Measurements from ENCODE around the gene UNC13D.

UNC13D gene

DNA sequence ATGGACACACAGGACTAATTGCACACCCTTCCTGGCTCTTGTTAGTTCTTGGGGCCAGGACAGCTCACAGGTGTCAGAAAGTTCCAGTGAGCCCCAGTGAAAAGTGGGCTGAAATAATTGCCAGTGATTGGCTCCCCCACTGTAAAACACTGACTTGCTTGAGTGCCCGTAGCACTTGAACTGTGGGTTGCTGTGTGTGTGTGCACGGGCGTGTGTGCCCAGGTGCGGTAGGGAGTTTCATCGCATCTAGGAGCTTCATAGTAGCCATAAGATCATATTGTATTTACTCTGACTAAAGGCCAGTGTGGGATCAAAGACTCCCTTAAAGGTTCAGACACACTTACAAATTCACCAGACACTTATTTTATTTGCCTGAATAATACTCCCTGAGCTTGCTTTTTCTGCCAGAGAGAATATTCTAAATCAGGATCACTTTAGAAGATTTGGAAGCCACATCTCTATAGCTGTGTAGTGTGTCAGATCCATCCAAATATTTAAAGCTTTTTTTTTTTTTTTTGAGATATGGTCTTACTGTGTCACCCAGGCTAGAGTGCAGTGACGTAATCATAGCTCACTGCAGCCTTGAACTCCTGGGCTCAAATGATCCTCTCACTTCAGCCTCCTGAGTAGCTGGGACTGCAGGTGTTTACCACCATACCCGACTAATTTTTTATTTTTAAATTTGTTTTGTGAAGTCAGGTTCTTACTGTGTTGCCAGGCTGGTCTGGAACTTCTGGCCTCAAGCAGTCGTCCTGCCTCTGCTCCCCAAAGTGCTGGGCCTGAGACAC, 48.2 kb downstream of the UNC13D start:
- no peaks in the 10 kb centered on the region for H3K36me3 ChIP-seq (replicated peaks; ENCODE audit: insufficient read depth, low read length)
- H3K9ac ChIP-seq (ENCODE audit: low read length), result no peak overlapping the region
- no peaks in the 10 kb centered on the region for H3K9me2 ChIP-seq (replicated peaks; ENCODE audit: insufficient read depth, low read length)
- no peaks in the 10 kb centered on the region for H3F3A ChIP-seq (ENCODE audit: insufficient read depth, low read length)
- no peak overlapping the region for H3K4me2 ChIP-seq (ENCODE audit: low read depth, low read length)
- no peak overlapping the region for H3K4me3 ChIP-seq (ENCODE audit: low read length)
- DNase-seq, result no peak
- no peaks in the 10 kb centered on the region for H3K4me1 ChIP-seq (ENCODE audit: low read length)
- no peaks in the 10 kb centered on the region for H3K27me3 ChIP-seq (replicated peaks; ENCODE audit: insufficient read depth, low read length)
- peaks cover 39% of the 10 kb centered on the region for H3K79me2 ChIP-seq (ENCODE audit: low read length)
- H2AFZ ChIP-seq (ENCODE audit: low read length), result no peak overlapping the region
- no peak overlapping the region for H3K27ac ChIP-seq (ENCODE audit: low read length)
- no peak for TF ChIP-seq EZH2phosphoT487 (IDR thresholded peaks at IDR 0.05; ENCODE audit: low read length)
- TF ChIP-seq, protein P1, sequence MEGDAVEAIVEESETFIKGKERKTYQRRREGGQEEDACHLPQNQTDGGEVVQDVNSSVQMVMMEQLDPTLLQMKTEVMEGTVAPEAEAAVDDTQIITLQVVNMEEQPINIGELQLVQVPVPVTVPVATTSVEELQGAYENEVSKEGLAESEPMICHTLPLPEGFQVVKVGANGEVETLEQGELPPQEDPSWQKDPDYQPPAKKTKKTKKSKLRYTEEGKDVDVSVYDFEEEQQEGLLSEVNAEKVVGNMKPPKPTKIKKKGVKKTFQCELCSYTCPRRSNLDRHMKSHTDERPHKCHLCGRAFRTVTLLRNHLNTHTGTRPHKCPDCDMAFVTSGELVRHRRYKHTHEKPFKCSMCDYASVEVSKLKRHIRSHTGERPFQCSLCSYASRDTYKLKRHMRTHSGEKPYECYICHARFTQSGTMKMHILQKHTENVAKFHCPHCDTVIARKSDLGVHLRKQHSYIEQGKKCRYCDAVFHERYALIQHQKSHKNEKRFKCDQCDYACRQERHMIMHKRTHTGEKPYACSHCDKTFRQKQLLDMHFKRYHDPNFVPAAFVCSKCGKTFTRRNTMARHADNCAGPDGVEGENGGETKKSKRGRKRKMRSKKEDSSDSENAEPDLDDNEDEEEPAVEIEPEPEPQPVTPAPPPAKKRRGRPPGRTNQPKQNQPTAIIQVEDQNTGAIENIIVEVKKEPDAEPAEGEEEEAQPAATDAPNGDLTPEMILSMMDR (IDR thresholded peaks at IDR 0.05; ENCODE audit: low read length), result no peak
- TF ChIP-seq EZH2 (optimal IDR thresholded peaks at IDR 0.05; ENCODE audit: low read depth, low read length), result no peak
- no peaks in the 10 kb centered on the region for H4K20me1 ChIP-seq (ENCODE audit: insufficient read depth, low read length)
- H3K9me3 ChIP-seq (replicated peaks; ENCODE audit: insufficient read depth, low read length), result no peaks in the 10 kb centered on the region

DNA sequence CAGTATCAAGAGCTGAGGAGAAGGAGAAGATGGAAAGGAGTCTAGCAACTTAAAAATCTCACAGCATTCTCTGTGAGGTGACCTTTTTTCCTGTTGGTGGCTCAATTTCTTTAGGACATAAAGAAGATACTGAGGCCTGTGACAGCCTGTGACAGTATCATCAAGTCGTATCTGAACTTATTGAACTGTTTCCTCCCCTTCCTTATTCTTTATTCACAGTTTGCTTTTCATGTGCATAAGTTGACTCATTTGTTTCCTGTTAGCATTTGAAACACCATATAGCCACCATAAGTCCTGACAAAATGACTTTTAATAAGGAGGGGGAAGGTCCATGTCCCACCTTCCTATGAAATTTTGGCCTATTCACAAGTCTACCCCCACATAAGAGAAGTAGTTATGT, 50.7 kb downstream of the UNC13D start:
- no peaks in the 10 kb centered on the region for H3K27me3 ChIP-seq (replicated peaks; ENCODE audit: insufficient read depth, low read length)
- no peak overlapping the region for H2AFZ ChIP-seq (ENCODE audit: low read length)
- H3K9me3 ChIP-seq (replicated peaks; ENCODE audit: insufficient read depth, low read length), result no peaks in the 10 kb centered on the region
- no peaks in the 10 kb centered on the region for H4K20me1 ChIP-seq (ENCODE audit: insufficient read depth, low read length)
- H3K79me2 ChIP-seq (ENCODE audit: low read length), result peaks cover 57% of the 10 kb centered on the region
- no peaks in the 10 kb centered on the region for H3K4me1 ChIP-seq (ENCODE audit: low read length)
- no peak for DNase-seq
- no peaks in the 10 kb centered on the region for H3K36me3 ChIP-seq (replicated peaks; ENCODE audit: insufficient read depth, low read length)
- H3K4me2 ChIP-seq (ENCODE audit: low read depth, low read length), result no peak overlapping the region
- no peaks in the 10 kb centered on the region for H3F3A ChIP-seq (ENCODE audit: insufficient read depth, low read length)
- no peaks in the 10 kb centered on the region for H3K9me2 ChIP-seq (replicated peaks; ENCODE audit: insufficient read depth, low read length)
- H3K9ac ChIP-seq (ENCODE audit: low read length), result no peak overlapping the region
- TF ChIP-seq, protein P1 (IDR thresholded peaks at IDR 0.05; ENCODE audit: low read length), result no peak
- TF ChIP-seq EZH2 (optimal IDR thresholded peaks at IDR 0.05; ENCODE audit: low read depth, low read length) (no peak), EZH2phosphoT487 (IDR thresholded peaks at IDR 0.05; ENCODE audit: low read length) (no peak)
- no peak overlapping the region for H3K27ac ChIP-seq (ENCODE audit: low read length)
- H3K4me3 ChIP-seq (ENCODE audit: low read length), result no peak overlapping the region

DNA sequence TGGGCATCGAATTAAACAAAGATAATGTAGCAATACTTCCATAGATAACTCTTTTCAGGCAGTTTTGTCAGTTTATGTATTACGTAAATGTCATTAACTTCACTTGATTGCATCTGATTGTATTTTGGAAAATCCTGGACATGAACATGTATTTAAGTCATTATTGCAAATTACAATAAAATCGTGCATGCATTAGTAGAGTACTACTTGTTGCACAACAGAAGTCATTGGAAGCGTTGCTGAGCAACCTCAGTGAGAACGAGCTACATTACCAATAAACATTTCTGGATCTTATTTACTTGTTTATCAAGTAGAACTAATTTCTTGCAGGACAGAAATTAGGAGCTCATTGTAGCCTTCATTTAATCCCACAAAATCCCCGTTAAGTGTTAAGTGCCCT, 53.0 kb downstream of the UNC13D start:
- Histone ChIP-seq H3K4me2 (ENCODE audit: low read depth, low read length) (no peak overlapping the region), H4K20me1 (ENCODE audit: insufficient read depth, low read length) (no peaks in the 10 kb centered on the region), H3F3A (ENCODE audit: insufficient read depth, low read length) (no peaks in the 10 kb centered on the region), H3K27ac (ENCODE audit: low read length) (no peak overlapping the region), H3K9me2 (replicated peaks; ENCODE audit: insufficient read depth, low read length) (no peaks in the 10 kb centered on the region), H3K4me1 (ENCODE audit: low read length) (peaks cover 1% of the 10 kb centered on the region; the same call in 1 of the 2 replicates), H3K36me3 (replicated peaks; ENCODE audit: insufficient read depth, low read length) (no peaks in the 10 kb centered on the region), H3K79me2 (ENCODE audit: low read length) (peaks cover 74% of the 10 kb centered on the region), H3K9ac (ENCODE audit: low read length) (no peak overlapping the region), H3K27me3 (replicated peaks; ENCODE audit: insufficient read depth, low read length) (no peaks in the 10 kb centered on the region), H3K9me3 (replicated peaks; ENCODE audit: insufficient read depth, low read length) (no peaks in the 10 kb centered on the region), H2AFZ (ENCODE audit: low read length) (no peak overlapping the region), H3K4me3 (ENCODE audit: low read length) (no peak overlapping the region)
- no peak for TF ChIP-seq EZH2phosphoT487 (IDR thresholded peaks at IDR 0.05; ENCODE audit: low read length)
- TF ChIP-seq, protein P1 (IDR thresholded peaks at IDR 0.05; ENCODE audit: low read length), result no peak
- TF ChIP-seq EZH2 (optimal IDR thresholded peaks at IDR 0.05; ENCODE audit: low read depth, low read length), result no peak
- no peak for DNase-seq

Measured in MM.1S (cell line).